Measurements from ENCODE around the gene AR. TPM values are rescaled to one million over a fixed set of nuclear protein-coding genes. Genes with fewer than 3 reads are reported as not detected.

AR gene
- total and polyA plus RNA-seq, 2 of the 8 experiments (the other 6 are each of a cell fraction or from before 2014, with no cell fraction given), result 7.1 to 10.7 TPM

DNA sequence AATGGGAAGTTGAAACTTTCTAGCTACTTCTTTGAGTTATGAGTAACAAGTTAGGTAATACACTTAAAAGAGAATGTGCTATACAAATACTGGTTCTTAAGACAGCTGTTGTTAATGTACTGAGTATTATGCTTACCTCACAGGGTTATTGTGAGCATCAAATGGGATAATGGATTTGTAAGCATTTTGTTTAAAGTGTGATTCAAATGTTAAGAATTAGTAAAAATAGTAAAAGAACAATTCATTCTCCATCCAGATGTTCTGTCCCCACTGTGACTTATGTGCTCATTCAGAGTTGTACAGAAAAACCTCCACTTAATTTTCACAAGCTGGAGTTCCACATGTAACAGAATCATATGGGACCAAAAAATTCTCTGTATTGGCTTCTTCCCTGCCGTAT lies 63.6 kb downstream of the AR start (continued):
- TF ChIP-seq, protein P1, sequence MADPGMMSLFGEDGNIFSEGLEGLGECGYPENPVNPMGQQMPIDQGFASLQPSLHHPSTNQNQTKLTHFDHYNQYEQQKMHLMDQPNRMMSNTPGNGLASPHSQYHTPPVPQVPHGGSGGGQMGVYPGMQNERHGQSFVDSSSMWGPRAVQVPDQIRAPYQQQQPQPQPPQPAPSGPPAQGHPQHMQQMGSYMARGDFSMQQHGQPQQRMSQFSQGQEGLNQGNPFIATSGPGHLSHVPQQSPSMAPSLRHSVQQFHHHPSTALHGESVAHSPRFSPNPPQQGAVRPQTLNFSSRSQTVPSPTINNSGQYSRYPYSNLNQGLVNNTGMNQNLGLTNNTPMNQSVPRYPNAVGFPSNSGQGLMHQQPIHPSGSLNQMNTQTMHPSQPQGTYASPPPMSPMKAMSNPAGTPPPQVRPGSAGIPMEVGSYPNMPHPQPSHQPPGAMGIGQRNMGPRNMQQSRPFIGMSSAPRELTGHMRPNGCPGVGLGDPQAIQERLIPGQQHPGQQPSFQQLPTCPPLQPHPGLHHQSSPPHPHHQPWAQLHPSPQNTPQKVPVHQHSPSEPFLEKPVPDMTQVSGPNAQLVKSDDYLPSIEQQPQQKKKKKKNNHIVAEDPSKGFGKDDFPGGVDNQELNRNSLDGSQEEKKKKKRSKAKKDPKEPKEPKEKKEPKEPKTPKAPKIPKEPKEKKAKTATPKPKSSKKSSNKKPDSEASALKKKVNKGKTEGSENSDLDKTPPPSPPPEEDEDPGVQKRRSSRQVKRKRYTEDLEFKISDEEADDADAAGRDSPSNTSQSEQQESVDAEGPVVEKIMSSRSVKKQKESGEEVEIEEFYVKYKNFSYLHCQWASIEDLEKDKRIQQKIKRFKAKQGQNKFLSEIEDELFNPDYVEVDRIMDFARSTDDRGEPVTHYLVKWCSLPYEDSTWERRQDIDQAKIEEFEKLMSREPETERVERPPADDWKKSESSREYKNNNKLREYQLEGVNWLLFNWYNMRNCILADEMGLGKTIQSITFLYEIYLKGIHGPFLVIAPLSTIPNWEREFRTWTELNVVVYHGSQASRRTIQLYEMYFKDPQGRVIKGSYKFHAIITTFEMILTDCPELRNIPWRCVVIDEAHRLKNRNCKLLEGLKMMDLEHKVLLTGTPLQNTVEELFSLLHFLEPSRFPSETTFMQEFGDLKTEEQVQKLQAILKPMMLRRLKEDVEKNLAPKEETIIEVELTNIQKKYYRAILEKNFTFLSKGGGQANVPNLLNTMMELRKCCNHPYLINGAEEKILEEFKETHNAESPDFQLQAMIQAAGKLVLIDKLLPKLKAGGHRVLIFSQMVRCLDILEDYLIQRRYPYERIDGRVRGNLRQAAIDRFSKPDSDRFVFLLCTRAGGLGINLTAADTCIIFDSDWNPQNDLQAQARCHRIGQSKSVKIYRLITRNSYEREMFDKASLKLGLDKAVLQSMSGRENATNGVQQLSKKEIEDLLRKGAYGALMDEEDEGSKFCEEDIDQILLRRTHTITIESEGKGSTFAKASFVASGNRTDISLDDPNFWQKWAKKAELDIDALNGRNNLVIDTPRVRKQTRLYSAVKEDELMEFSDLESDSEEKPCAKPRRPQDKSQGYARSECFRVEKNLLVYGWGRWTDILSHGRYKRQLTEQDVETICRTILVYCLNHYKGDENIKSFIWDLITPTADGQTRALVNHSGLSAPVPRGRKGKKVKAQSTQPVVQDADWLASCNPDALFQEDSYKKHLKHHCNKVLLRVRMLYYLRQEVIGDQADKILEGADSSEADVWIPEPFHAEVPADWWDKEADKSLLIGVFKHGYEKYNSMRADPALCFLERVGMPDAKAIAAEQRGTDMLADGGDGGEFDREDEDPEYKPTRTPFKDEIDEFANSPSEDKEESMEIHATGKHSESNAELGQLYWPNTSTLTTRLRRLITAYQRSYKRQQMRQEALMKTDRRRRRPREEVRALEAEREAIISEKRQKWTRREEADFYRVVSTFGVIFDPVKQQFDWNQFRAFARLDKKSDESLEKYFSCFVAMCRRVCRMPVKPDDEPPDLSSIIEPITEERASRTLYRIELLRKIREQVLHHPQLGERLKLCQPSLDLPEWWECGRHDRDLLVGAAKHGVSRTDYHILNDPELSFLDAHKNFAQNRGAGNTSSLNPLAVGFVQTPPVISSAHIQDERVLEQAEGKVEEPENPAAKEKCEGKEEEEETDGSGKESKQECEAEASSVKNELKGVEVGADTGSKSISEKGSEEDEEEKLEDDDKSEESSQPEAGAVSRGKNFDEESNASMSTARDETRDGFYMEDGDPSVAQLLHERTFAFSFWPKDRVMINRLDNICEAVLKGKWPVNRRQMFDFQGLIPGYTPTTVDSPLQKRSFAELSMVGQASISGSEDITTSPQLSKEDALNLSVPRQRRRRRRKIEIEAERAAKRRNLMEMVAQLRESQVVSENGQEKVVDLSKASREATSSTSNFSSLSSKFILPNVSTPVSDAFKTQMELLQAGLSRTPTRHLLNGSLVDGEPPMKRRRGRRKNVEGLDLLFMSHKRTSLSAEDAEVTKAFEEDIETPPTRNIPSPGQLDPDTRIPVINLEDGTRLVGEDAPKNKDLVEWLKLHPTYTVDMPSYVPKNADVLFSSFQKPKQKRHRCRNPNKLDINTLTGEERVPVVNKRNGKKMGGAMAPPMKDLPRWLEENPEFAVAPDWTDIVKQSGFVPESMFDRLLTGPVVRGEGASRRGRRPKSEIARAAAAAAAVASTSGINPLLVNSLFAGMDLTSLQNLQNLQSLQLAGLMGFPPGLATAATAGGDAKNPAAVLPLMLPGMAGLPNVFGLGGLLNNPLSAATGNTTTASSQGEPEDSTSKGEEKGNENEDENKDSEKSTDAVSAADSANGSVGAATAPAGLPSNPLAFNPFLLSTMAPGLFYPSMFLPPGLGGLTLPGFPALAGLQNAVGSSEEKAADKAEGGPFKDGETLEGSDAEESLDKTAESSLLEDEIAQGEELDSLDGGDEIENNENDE (IDR thresholded peaks at IDR 0.05; ENCODE audit: insufficient replicate concordance, low read length), result no peak
- TF ChIP-seq EGR1 (IDR thresholded peaks at IDR 0.05; ENCODE audit: borderline replicate concordance, low read depth, low read length), result no peak

Measured in H1 (cell line).